HG03097 (cell line): Measurements from ENCODE around the gene CDX1.

Experiments
- ATAC-seq: cut with Tn5 transposase; IDR thresholded peaks from one replicate; pipeline ENCODE4 v1.9.1; 2021; ENCODE audit not compliant: unreplicated experiment, low FRiP score

CDX1 gene

GRCh38 chr5:150160448-150161081 lies 6.0 kb upstream of the CDX1 start:
- no peak for ATAC-seq

DNA sequence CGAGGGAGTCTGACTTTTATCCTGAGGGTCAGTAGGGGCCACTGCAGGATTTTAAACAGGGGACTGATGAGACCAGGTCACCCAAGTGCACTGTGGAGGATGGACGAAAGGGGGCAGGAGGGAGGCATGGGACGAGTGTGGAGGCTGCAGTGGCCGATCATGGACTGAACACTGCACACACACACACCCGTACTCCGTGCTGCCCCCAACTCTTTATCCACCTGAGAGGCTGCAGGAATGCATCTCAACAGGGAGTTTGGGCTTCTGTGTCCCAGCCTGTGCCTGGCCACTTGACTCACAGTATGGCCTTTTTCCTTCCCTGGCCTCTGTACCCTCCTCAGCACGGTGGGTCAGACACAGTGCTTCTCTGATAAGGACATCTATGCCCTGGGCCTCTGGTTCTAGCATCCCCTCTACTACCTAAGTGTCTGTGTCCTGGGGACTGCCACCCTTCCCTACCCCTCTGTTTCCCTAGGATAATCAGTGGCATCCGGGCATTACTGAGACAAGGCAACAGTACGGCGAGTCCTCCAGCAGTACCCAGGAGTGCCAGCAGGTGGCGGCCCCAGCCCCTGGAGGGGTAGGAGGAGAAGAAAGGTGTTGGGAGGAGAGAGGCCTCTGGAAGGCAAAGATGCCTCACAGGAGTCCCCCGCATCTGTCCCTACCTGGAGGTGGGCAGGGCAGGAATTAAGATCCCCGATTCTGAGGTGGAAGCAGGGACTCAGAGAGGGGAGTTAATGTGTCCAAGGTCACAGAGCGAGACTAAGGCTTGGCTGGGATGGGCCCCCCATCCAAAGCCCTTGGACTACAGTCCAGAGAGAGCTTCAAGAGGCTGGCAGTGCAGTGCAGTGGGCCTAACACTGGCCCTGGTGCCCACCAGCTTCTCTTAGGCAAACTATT lies 5.1 kb upstream of the CDX1 start:
- peak; percentile 58 for ATAC-seq

DNA sequence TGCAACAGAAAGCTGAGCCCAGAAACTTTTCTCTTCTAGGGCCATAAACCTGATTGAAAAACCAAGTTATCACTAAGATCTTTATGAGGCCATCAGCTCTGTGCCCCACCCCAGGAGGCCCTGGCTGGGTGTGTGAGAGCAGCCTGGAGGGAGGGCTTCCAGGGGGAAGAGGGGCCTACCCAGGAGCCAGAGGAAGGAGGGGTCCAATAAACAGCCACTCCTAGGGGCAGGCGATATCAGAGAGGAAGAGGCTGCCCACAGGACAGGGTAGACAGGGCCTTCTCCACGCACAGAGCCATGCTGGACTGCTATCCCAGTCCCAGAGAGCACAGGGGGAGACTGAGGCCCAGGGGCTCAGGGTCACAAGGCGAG lies 4.5 kb upstream of the CDX1 start:
- no peak for ATAC-seq

- no peak for ATAC-seq
Measured at GRCh38 chr5:150163035-150163434, 3.5 kb upstream of the CDX1 start.

- ATAC-seq: no peak
Measured at GRCh38 chr5:150163547-150164059, 3.0 kb upstream of the CDX1 start.

DNA sequence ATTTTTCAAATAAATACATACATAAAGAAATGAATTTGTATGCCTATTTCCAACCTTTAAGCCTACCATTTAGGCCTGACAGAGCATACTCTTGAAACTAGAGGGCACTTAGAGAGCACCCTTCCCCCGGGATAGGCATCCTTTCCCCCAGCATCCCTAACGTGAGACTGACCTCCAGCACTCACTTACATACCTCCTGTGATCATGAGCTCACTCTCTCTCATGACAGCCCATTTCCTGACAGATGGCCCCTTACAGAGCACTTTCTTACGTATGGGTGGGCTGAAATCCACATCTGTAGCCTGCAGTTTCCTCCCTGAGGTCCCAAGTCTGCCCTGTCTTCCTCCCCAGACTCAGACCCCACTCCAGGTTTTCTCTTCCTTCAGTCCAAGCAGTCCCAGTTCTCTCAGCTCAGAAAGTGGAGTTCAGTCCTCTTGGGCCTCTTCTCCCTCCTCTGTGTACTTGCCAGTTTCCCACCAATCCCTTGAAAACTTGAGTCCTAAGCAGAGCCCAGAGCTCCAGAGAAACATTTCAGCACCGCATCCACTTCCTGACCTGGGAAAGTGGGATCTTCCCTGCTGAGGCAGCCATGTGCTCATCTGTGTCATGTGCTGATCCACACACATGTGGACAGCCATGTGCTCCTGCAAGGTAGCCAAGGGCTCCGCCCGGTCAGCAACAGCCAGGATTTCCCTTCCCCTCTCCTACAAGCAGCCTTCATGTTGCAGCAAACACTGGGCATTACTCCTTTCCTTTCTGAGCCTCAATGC lies 2.2 kb upstream of the CDX1 start:
- ATAC-seq: no peak

- ATAC-seq: no peak
Measured at GRCh38 chr5:150166037-150166649, 435 bp upstream of the CDX1 start.

- ATAC-seq: no peak
Measured at GRCh38 chr5:150167512-150167850, 903 bp downstream of the CDX1 start.

DNA sequence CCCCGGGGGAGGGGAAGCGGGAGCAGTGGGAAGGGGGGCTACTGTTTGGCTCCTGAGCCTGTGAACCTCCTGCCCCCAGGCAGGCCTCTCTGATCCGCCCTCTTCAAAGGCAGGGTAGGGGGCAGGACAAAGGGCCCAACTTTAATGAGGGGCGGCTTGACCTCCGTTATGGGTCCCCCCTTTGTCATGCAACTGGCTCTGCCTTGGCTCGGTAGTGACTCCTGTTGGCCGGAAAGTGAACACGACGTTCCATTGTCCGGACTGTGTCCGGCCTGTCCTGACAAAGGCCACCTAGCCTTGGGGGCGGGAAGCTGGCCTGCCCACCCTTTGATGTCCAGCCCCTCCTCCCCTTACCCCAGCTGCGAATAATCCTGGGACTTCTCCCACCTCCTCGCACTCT lies 1.3 kb downstream of the CDX1 start:
- ATAC-seq: no peak

GRCh38 chr5:150168864-150169263 lies 2.3 kb downstream of the CDX1 start:
- no peak for ATAC-seq

GRCh38 chr5:150172145-150172544 lies 5.6 kb downstream of the CDX1 start:
- ATAC-seq: no peak

DNA sequence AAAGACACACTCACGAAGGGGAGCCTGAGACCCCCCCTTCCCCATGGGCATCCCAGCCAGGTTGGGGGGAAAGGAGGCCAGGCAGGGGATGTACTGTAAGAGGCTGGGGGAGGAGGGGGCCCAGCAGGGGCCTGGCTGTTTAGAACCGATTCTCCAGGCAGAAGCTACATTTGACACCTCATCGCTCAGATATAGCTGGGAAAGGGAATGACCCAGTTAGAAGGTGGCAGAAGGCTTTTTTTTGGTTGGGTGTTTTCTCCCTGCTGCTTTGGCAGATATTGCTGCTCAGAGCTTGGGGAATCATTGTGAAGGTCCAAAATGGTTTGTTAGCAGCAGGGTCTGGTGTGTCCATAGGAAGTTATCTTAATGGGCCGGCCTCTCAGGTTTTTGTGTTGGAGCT lies 6.0 kb downstream of the CDX1 start:
- ATAC-seq: no peak

DNA sequence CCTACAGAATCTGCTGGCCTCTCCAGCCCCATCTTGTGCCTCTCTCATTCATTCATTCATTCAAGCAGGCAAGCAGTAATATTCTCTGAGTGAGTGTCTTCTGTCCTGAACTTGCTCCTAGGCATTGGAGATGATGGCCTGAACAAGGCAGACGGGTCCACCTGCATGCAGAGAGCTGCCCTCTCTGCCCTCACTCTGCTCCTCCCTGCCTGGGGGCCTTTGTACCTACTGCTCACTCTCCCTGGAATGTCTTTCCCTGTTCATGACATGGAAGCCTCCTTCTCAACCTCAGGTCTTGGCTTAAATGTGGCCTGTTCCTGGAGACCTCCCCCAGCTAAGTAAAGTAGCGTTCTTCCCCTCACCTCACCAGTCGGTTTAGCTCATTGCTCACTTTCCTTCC lies 6.6 kb downstream of the CDX1 start:
- ATAC-seq: no peak

GRCh38 chr5:150174285-150174684 lies 7.7 kb downstream of the CDX1 start:
- no peak for ATAC-seq

DNA sequence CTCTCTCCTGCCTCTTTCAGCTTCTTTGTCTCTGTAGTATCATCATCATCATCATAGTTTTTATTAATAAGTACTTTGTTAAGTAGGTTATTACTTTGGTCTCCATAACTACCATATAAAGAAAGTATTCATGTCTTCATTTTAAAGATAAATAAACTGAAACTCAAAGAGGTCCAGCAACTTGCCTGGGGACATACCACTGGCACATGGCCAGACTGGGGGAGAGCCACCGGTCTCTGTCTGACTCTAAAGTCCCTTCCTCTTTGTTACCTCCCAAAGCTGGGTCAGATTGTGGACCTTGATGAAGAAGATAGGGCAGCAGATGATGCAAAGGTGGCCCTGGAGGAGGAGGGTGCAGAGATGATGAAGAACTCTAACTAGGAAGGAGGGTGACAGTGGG lies 8.5 kb downstream of the CDX1 start:
- no peak for ATAC-seq

DNA sequence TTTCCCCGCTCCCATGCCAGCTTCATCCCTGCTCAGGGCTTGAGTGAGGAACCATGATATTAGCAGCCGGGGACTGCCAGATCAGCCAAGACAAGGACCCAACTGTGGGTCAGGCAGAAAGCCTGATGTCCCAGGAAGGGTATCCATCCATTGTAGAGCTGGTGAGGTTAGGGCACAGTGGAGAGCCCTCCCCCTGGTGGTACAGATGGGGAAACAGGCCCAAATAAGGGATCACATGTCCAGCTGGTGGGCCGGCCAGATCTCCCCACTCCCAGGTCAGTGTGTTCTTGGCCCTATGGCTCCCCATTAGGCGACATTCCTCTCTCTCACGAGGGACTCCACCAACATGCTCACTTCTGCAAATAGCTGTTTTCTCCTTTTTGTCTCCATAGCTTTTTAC lies 9.0 kb downstream of the CDX1 start:
- no peak for ATAC-seq

- no peak for ATAC-seq
Measured at GRCh38 chr5:150176745-150177477, 10.3 kb downstream of the CDX1 start.

DNA sequence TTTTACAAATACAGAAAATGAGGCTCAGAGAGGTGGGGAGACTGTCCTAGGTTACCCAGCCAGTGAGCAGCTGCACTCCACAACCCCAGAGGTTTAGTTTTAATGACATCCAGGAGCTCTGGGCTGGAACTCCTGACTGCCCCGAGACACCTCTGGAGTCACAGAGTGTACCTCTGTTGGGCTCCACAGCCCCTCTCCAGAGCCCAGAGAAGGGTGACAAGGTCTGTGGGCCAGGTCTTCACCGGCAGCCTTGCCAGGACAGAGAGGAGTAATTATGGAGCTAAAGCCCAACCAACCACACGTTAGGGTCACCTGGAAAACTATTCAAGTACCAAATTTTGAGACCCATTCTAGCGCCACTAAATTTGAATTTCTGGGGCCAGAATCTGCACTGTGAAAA lies 11.1 kb downstream of the CDX1 start:
- ATAC-seq: no peak

GRCh38 chr5:150178262-150178661 lies 11.7 kb downstream of the CDX1 start:
- ATAC-seq: no peak

DNA sequence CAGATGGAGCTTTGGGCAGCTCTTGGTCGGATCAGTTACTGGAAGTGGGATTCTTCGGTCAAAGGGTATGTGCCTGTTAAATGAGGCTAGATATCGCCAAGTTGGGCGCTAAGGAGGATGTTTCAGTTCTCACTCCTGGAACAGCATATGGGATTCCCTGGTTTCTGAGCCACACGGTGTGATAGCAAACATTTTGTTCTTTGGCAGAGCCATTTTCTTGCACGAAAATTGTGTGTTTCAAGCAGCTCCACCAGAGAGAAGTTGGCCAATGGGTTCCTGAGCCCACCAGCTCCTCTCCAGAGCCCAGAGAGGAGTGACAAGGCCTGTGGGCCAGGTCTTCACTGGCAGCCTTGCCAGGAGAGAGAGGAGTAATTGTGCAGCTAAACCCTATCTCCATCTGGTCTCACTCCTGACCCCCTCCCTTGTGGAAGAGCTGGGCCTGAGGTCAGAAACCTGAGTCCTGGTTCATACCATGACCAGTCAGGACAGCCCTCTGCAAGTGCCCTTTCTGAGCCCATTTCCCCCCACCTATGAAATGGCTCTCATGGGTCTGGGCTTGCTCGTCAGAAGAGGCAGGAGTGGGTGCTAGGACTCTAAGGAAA lies 12.5 kb downstream of the CDX1 start:
- no peak for ATAC-seq
